ENCODE measurements around the gene POGZ.
"Not testable (repeated sequence)": the region's sequence is repeated elsewhere in the genome, so short reads cannot be mapped to it uniquely, and the experiment has no call there.

POGZ gene

DNA sequence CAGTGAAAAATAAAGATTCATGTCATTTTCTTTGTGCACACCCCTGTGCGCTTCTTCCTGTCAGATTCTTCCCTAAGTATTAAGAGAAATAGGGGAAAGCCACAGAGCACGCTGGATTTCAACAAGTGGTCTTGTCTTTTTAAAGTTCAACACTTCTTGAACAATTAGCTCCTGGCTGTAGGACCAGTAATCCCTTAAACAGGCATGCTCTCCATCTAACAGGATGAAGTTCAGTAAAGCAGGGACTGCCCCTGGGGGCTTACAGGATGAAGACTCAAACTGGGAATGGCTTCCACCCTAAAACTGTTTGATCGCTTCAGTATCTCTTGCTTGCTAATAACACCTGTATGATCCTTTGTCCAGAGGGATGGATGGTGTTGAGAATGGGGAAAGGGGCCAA is 55.7 kb downstream of the POGZ start:
- no peak for DNase-seq (ENCODE audit: extremely low read depth, low read depth)
- TF ChIP-seq, protein P1, sequence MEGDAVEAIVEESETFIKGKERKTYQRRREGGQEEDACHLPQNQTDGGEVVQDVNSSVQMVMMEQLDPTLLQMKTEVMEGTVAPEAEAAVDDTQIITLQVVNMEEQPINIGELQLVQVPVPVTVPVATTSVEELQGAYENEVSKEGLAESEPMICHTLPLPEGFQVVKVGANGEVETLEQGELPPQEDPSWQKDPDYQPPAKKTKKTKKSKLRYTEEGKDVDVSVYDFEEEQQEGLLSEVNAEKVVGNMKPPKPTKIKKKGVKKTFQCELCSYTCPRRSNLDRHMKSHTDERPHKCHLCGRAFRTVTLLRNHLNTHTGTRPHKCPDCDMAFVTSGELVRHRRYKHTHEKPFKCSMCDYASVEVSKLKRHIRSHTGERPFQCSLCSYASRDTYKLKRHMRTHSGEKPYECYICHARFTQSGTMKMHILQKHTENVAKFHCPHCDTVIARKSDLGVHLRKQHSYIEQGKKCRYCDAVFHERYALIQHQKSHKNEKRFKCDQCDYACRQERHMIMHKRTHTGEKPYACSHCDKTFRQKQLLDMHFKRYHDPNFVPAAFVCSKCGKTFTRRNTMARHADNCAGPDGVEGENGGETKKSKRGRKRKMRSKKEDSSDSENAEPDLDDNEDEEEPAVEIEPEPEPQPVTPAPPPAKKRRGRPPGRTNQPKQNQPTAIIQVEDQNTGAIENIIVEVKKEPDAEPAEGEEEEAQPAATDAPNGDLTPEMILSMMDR (IDR thresholded peaks at IDR 0.05; ENCODE audit: low read depth, low read length), result no peak

DNA sequence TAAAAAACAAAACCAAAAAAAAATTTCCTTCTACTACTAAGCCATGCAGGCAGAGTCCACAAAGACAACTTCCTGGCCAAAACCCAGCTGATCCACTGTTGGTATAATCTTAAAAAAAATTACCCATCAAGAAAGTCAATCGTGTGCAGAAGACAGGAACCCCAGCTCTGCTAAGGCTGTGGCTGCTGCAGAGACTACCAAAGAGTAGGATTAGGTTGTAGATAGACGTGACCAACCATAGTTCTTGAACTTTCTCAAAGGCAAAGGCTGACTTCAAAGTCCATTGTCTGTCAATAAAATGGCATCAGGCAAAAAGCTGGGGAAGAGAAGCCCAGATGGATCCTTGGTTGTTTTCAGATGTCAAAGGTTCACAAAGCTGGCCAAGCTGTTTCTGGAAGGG is 56.5 kb downstream of the POGZ start:
- TF ChIP-seq, protein P1 (IDR thresholded peaks at IDR 0.05; ENCODE audit: low read depth, low read length), result no peak
- DNase-seq (ENCODE audit: extremely low read depth, low read depth), result no peak

DNA sequence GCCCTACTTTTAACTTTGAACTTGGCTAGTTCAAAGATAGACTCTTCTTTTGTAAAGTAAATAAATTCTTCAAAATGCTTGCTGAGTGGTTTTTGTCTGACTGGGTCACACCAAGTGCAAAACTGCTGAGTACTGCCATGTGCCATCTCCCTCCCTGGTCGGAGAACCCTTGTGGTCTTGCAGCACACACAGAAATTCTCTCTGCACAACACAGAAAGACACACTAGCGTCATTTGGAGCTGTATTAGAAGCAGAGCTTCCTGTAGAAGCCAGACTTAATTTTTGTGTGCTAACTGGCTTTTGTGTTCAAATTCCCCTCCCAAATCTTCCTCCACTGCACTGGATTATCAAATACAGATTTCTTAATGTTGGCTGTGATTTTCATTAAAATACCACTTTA is 57.4 kb downstream of the POGZ start:
- no peak for DNase-seq (ENCODE audit: extremely low read depth, low read depth)
- TF ChIP-seq, protein P1 (IDR thresholded peaks at IDR 0.05; ENCODE audit: low read depth, low read length), result no peak

DNA sequence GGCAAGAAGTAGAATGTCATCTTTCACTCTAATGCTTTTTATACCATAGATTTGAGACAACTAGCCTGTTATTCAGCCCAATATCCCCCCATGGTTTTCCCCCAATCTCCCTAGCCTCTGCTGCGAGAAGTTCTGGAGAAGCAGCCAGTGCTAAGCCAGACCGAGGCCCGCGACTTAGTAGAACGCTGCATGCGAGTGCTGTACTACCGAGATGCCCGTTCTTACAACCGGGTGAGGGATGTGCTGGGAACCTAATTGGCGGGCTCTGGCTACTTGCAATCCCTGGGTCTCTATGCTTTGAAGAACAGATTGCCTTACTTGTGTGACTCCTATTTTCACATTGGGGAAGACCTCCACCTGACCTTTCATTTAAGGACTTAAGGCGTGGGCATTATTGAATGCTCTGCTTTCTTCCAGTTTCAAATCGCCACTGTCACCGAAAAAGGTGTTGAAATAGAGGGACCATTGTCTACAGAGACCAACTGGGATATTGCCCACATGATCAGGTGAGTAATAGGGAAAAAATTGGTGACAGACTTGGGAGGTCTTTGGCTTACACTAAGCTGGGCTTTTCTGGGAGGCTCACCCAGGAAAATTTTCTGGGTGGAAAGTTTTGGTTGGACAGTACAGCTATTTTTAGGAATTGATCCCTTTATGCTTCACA is 58.0 kb downstream of the POGZ start:
- DNase-seq (ENCODE audit: extremely low read depth, low read depth), result no peak
- TF ChIP-seq, protein P1 (IDR thresholded peaks at IDR 0.05; ENCODE audit: low read depth, low read length), result no peak

DNA sequence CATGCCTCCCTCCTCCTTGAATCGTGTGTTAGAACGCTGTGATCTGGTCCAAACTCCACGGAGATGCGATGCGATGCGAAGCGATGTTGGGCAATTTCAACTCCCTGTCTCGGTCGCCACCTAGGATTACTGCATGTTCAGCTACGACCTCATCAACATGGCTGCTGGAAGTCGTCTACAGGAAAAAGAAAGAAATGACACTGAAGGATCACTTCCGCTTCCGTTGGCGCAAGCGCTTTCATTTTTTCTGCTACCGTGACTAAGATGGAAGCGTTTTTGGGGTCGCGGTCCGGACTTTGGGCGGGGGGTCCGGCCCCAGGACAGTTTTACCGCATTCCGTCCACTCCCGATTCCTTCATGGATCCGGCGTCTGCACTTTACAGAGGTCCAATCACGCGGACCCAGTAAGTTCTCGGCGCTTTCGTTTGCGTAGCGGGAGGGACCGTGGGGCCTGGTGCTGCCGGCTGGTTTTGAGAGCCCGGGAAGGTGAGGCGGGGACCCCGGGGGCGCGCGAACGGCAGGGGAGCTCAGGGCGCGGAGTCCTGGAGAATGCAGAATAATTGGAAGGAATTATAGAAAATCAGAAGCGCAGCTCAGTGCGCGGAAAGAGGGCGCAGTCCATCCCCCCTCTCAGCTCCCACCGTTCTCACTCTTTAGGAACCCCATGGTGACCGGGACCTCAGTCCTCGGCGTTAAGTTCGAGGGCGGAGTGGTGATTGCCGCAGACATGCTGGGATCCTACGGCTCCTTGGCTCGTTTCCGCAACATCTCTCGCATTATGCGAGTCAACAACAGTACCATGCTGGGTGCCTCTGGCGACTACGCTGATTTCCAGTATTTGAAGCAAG is 59.7 kb downstream of the POGZ start, which contains the start of gene PSMB4:
PSMB4 (plus strand) TSS at position 250 of the 848 bp plus-strand sequence; CDS start at position 265, 15 bp downstream.
- TF ChIP-seq, protein P1 (IDR thresholded peaks at IDR 0.05; ENCODE audit: low read depth, low read length), result peak; percentile 46
- peak; percentile 81 for DNase-seq (ENCODE audit: extremely low read depth, low read depth)

DNA sequence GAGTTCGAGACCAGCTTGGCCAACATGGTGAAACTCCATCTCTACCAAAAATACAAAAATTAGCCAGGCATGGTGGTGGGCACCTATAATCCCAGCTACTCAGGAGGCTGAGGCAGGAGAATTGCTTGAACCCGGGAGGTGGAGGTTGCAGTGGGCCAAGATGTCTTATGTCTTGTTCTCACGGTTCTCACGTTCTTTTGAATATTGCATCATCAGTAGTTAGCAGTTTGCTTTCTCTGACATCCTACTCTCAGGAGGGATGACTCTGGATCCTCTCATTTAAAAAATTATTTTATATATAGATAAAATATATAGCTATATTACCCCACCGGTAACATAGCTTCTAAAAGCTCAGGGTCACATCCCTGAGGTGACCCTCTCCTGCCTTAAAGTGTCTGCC is 63.0 kb downstream of the POGZ start:
- DNase-seq (ENCODE audit: extremely low read depth, low read depth), result not testable (repeated sequence)

DNA sequence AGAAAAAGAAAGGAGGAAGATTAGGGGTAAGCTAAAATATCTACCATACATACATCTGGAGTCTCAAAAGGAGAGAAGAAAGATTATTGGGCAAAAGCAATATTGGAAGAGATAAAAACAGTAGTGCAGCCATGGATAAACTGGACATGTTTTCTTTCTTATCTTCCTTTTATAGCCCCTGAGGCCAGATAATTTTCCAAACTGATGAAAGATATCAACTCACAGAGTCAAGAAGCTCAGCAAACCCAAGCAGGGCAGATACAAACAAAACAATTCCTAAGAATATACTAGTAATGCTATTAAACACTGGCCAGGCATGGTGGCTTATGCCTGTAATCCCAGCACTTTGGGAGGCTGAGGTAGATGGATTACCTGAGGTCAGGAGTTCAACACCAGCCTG is 65.7 kb downstream of the POGZ start:
- TF ChIP-seq, protein P1 (IDR thresholded peaks at IDR 0.05; ENCODE audit: low read depth, low read length), result no peak

More for the DNA sequence above, 65.7 kb downstream of the POGZ start:
- DNase-seq (ENCODE audit: extremely low read depth, low read depth), result no peak

All from AG09319 (cell line).